ENCODE measurements around the gene SCN10A.

DNA sequence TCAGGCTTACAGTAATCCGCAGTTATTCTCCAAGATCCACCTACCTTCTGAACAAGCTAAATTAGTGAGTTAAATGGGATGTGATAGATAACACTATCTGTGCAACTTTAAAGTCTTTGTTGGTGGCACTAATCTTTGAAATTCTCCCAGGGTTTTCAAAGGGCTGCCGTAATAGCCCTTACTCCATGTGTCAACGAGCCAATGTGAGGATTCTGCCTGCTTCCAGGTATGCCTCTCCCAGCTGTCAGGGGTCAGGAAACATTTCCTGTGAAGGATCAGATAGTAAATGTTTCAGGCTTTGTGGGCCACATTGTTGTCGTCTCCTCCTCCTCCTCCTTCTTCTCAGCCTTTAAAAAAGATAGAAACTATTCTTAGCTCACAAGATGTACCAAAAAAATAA lies 146.3 kb downstream of the SCN10A start:
- TF ChIP-seq NFYB (IDR thresholded peaks at IDR 0.05; ENCODE audit: extremely low read depth, insufficient read length): no peak
- no peak for TF ChIP-seq STAG1 (CRISPR knock-in tag; IDR thresholded peaks at IDR 0.05; ENCODE audit: borderline replicate concordance)
- TF ChIP-seq HNRNPH1 (optimal IDR thresholded peaks at IDR 0.05; ENCODE audit: low read depth, low read length): no peak
- TF ChIP-seq KAT8 (IDR thresholded peaks at IDR 0.05; ENCODE audit: low read depth): no peak
- no peak for TF ChIP-seq ZNF785 (CRISPR knock-in tag; IDR thresholded peaks at IDR 0.05)
- TF ChIP-seq BHLHE40 (IDR thresholded peaks at IDR 0.05; ENCODE audit: low read length): no peak
- no peak for TF ChIP-seq BCOR (IDR thresholded peaks at IDR 0.05)
- no peak for TF ChIP-seq SRF (CRISPR knock-in tag; IDR thresholded peaks at IDR 0.05)
- TF ChIP-seq HIVEP1 (CRISPR knock-in tag; IDR thresholded peaks at IDR 0.05): no peak
- TF ChIP-seq NFIX (CRISPR knock-in tag; IDR thresholded peaks at IDR 0.05; ENCODE audit: low read depth): no peak
